Measurements from ENCODE around the gene LRFN3.
"Not testable (repeated sequence)": the region's sequence is repeated elsewhere in the genome, so short reads cannot be mapped to it uniquely, and the experiment has no call there.

LRFN3 gene

GRCh38 chr19:35935911-35936737 lies at the start of gene LRFN3:
LRFN3 (plus strand) TSS chr19:35936374; CDS start chr19:35939426, 3,052 bp downstream.
- peak; percentile 71 for DNase-seq

- DNase-seq: no peak
Measured at GRCh38 chr19:35887197-35887596, 49.0 kb upstream of the LRFN3 start.

GRCh38 chr19:35888398-35888797 lies 47.8 kb upstream of the LRFN3 start:
- DNase-seq: no peak

- no peak for DNase-seq
Measured at GRCh38 chr19:35889370-35890112, 46.6 kb upstream of the LRFN3 start.

GRCh38 chr19:35890113-35890650 lies 46.0 kb upstream of the LRFN3 start:
- DNase-seq: no peak

- DNase-seq: not testable (repeated sequence)
Measured at GRCh38 chr19:35891819-35892218, 44.4 kb upstream of the LRFN3 start.

GRCh38 chr19:35894342-35894741 lies 41.8 kb upstream of the LRFN3 start:
- no peak for DNase-seq

- no peak for DNase-seq
Measured at GRCh38 chr19:35895911-35896642, 40.1 kb upstream of the LRFN3 start.

- no peak for DNase-seq
Measured at GRCh38 chr19:35896643-35897040, 39.5 kb upstream of the LRFN3 start.

GRCh38 chr19:35897706-35898451 lies 38.3 kb upstream of the LRFN3 start:
- no peak for DNase-seq

GRCh38 chr19:35898499-35898809 lies 37.7 kb upstream of the LRFN3 start:
- peak; percentile 17 for DNase-seq

- DNase-seq: peak; percentile 91
Measured at GRCh38 chr19:35899547-35900214, 36.5 kb upstream of the LRFN3 start.

GRCh38 chr19:35901055-35901644 lies 35.0 kb upstream of the LRFN3 start:
- DNase-seq: no peak

- DNase-seq: peak; percentile 66
Measured at GRCh38 chr19:35901854-35902661, 34.1 kb upstream of the LRFN3 start, which contains the start of gene HCST. HCST (plus strand) TSS chr19:35902529; CDS start chr19:35902594, 65 bp downstream.

- DNase-seq: no peak
Measured at GRCh38 chr19:35902870-35903475, 33.2 kb upstream of the LRFN3 start.

- DNase-seq: peak; percentile 96
Measured at GRCh38 chr19:35903550-35904179, 32.5 kb upstream of the LRFN3 start.

GRCh38 chr19:35904311-35905068 lies 31.7 kb upstream of the LRFN3 start:
- DNase-seq: no peak

- no peak for DNase-seq
Measured at GRCh38 chr19:35905178-35905727, 30.9 kb upstream of the LRFN3 start.

- no peak for DNase-seq
Measured at GRCh38 chr19:35907377-35907745, 28.8 kb upstream of the LRFN3 start.
